Measurements from ENCODE around the gene SMARCA1.
"Not testable (repeated sequence)": the region's sequence is repeated elsewhere in the genome, so short reads cannot be mapped to it uniquely, and the experiment has no call there.

DNA sequence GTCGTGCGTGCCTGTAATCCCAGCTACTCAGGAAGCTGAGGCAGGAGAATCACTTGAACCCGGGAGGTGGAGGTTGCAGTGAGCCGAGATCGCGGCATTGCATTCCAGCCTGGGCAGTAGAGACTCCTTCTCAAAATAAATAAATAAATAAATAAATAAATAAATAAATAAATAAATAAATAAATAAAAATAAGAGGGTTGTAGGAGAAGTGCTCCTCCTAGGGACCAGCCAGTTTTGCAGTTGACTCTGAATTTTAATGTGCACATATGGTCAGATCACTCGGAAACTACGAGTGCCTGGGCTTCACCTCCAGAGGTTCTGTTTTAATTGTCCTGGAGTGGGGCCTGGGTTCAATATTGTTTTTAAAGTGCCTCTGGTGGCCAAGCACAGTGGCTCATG, 31.5 kb upstream of the SMARCA1 start:
- TF ChIP-seq, protein P1, sequence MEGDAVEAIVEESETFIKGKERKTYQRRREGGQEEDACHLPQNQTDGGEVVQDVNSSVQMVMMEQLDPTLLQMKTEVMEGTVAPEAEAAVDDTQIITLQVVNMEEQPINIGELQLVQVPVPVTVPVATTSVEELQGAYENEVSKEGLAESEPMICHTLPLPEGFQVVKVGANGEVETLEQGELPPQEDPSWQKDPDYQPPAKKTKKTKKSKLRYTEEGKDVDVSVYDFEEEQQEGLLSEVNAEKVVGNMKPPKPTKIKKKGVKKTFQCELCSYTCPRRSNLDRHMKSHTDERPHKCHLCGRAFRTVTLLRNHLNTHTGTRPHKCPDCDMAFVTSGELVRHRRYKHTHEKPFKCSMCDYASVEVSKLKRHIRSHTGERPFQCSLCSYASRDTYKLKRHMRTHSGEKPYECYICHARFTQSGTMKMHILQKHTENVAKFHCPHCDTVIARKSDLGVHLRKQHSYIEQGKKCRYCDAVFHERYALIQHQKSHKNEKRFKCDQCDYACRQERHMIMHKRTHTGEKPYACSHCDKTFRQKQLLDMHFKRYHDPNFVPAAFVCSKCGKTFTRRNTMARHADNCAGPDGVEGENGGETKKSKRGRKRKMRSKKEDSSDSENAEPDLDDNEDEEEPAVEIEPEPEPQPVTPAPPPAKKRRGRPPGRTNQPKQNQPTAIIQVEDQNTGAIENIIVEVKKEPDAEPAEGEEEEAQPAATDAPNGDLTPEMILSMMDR (conservative IDR thresholded peaks at IDR 0.05; ENCODE audit: low read depth in 2 of 2), result not testable (repeated sequence)
- TF ChIP-seq POLR2AphosphoS5 (IDR thresholded peaks at IDR 0.05; ENCODE audit: low read depth); EZH2 (IDR thresholded peaks at IDR 0.05; ENCODE audit: low read depth, unreplicated experiment); EZH2phosphoT487 (IDR thresholded peaks at IDR 0.05; ENCODE audit: unreplicated experiment); JUNB (IDR thresholded peaks at IDR 0.05; ENCODE audit: unreplicated experiment); CREB1 (CRISPR knock-in tag; IDR thresholded peaks at IDR 0.05; ENCODE audit: low read depth); ZNF331 (CRISPR knock-in tag; IDR thresholded peaks at IDR 0.05; ENCODE audit: low read depth); STAT1 (IDR thresholded peaks at IDR 0.05; ENCODE audit: unreplicated experiment); NANOG (IDR thresholded peaks at IDR 0.05; ENCODE audit: borderline replicate concordance): not testable (repeated sequence)
- TF ChIP-seq, protein P2, sequence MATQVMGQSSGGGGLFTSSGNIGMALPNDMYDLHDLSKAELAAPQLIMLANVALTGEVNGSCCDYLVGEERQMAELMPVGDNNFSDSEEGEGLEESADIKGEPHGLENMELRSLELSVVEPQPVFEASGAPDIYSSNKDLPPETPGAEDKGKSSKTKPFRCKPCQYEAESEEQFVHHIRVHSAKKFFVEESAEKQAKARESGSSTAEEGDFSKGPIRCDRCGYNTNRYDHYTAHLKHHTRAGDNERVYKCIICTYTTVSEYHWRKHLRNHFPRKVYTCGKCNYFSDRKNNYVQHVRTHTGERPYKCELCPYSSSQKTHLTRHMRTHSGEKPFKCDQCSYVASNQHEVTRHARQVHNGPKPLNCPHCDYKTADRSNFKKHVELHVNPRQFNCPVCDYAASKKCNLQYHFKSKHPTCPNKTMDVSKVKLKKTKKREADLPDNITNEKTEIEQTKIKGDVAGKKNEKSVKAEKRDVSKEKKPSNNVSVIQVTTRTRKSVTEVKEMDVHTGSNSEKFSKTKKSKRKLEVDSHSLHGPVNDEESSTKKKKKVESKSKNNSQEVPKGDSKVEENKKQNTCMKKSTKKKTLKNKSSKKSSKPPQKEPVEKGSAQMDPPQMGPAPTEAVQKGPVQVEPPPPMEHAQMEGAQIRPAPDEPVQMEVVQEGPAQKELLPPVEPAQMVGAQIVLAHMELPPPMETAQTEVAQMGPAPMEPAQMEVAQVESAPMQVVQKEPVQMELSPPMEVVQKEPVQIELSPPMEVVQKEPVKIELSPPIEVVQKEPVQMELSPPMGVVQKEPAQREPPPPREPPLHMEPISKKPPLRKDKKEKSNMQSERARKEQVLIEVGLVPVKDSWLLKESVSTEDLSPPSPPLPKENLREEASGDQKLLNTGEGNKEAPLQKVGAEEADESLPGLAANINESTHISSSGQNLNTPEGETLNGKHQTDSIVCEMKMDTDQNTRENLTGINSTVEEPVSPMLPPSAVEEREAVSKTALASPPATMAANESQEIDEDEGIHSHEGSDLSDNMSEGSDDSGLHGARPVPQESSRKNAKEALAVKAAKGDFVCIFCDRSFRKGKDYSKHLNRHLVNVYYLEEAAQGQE (IDR thresholded peaks at IDR 0.05; ENCODE audit: unreplicated experiment), result not testable (repeated sequence)
- TF ChIP-seq, protein P3, sequence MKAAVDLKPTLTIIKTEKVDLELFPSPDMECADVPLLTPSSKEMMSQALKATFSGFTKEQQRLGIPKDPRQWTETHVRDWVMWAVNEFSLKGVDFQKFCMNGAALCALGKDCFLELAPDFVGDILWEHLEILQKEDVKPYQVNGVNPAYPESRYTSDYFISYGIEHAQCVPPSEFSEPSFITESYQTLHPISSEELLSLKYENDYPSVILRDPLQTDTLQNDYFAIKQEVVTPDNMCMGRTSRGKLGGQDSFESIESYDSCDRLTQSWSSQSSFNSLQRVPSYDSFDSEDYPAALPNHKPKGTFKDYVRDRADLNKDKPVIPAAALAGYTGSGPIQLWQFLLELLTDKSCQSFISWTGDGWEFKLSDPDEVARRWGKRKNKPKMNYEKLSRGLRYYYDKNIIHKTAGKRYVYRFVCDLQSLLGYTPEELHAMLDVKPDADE (IDR thresholded peaks at IDR 0.05), result not testable (repeated sequence)
- TF ChIP-seq, protein P4, sequence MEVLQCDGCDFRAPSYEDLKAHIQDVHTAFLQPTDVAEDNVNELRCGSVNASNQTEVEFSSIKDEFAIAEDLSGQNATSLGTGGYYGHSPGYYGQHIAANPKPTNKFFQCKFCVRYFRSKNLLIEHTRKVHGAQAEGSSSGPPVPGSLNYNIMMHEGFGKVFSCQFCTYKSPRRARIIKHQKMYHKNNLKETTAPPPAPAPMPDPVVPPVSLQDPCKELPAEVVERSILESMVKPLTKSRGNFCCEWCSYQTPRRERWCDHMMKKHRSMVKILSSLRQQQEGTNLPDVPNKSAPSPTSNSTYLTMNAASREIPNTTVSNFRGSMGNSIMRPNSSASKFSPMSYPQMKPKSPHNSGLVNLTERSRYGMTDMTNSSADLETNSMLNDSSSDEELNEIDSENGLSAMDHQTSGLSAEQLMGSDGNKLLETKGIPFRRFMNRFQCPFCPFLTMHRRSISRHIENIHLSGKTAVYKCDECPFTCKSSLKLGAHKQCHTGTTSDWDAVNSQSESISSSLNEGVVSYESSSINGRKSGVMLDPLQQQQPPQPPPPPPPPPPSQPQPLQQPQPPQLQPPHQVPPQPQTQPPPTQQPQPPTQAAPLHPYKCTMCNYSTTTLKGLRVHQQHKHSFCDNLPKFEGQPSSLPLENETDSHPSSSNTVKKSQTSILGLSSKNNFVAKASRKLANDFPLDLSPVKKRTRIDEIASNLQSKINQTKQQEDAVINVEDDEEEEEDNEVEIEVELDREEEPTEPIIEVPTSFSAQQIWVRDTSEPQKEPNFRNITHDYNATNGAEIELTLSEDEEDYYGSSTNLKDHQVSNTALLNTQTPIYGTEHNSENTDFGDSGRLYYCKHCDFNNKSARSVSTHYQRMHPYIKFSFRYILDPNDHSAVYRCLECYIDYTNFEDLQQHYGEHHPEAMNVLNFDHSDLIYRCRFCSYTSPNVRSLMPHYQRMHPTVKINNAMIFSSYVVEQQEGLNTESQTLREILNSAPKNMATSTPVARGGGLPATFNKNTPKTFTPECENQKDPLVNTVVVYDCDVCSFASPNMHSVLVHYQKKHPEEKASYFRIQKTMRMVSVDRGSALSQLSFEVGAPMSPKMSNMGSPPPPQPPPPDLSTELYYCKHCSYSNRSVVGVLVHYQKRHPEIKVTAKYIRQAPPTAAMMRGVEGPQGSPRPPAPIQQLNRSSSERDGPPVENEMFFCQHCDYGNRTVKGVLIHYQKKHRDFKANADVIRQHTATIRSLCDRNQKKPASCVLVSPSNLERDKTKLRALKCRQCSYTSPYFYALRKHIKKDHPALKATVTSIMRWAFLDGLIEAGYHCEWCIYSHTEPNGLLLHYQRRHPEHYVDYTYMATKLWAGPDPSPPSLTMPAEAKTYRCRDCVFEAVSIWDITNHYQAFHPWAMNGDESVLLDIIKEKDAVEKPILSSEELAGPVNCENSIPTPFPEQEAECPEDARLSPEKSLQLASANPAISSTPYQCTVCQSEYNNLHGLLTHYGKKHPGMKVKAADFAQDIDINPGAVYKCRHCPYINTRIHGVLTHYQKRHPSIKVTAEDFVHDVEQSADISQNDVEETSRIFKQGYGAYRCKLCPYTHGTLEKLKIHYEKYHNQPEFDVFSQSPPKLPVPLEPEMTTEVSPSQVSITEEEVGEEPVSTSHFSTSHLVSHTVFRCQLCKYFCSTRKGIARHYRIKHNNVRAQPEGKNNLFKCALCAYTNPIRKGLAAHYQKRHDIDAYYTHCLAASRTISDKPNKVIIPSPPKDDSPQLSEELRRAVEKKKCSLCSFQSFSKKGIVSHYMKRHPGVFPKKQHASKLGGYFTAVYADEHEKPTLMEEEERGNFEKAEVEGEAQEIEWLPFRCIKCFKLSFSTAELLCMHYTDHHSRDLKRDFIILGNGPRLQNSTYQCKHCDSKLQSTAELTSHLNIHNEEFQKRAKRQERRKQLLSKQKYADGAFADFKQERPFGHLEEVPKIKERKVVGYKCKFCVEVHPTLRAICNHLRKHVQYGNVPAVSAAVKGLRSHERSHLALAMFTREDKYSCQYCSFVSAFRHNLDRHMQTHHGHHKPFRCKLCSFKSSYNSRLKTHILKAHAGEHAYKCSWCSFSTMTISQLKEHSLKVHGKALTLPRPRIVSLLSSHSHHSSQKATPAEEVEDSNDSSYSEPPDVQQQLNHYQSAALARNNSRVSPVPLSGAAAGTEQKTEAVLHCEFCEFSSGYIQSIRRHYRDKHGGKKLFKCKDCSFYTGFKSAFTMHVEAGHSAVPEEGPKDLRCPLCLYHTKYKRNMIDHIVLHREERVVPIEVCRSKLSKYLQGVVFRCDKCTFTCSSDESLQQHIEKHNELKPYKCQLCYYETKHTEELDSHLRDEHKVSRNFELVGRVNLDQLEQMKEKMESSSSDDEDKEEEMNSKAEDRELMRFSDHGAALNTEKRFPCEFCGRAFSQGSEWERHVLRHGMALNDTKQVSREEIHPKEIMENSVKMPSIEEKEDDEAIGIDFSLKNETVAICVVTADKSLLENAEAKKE (CRISPR knock-in tag; IDR thresholded peaks at IDR 0.05), result not testable (repeated sequence)
